HG03565 (cell line): ENCODE data around the gene GUCA2A.
"Not testable (repeated sequence)": the region's sequence is repeated elsewhere in the genome, so short reads cannot be mapped to it uniquely, and the experiment has no call there.

Experiments
- ATAC-seq: cut with Tn5 transposase; IDR thresholded peaks from one replicate; pipeline ENCODE4 v1.9.1; 2021; ENCODE audit warnings: mild to moderate bottlenecking, moderate library complexity; ENCODE audit not compliant: unreplicated experiment

The GUCA2A gene

GRCh38 chr1:42164551-42165420, at the start of gene GUCA2A:
GUCA2A (minus strand) TSS chr1:42164745; CDS start chr1:42164712, 33 bp downstream.
- ATAC-seq, result no peak

GRCh38 chr1:42211224-42211623, 46.7 kb upstream of the GUCA2A start:
- ATAC-seq, result no peak

- ATAC-seq, result no peak
These were observed 46.0 kb upstream of the GUCA2A start for GRCh38 chr1:42210421-42211133.

- no peak for ATAC-seq
These were observed 45.1 kb upstream of the GUCA2A start for GRCh38 chr1:42209526-42210251.

GRCh38 chr1:42206930-42207329, 42.4 kb upstream of the GUCA2A start:
- not testable (repeated sequence) for ATAC-seq

GRCh38 chr1:42206164-42206563, 41.6 kb upstream of the GUCA2A start:
- ATAC-seq, result no peak

- no peak for ATAC-seq
These were observed 37.4 kb upstream of the GUCA2A start for GRCh38 chr1:42201986-42202385.

- ATAC-seq, result no peak
These were observed 33.7 kb upstream of the GUCA2A start for GRCh38 chr1:42198251-42198650.

GRCh38 chr1:42195841-42196240, 31.3 kb upstream of the GUCA2A start:
- no peak for ATAC-seq

- ATAC-seq, result no peak
These were observed 27.6 kb upstream of the GUCA2A start for GRCh38 chr1:42192106-42192505.

GRCh38 chr1:42191319-42191718, 26.8 kb upstream of the GUCA2A start:
- no peak for ATAC-seq

- ATAC-seq, result no peak
These were observed 25.6 kb upstream of the GUCA2A start for GRCh38 chr1:42189931-42190853.

GRCh38 chr1:42186152-42186551, 21.6 kb upstream of the GUCA2A start:
- no peak for ATAC-seq

GRCh38 chr1:42184616-42185015, 20.1 kb upstream of the GUCA2A start:
- no peak for ATAC-seq

GRCh38 chr1:42183957-42184268, 19.4 kb upstream of the GUCA2A start:
- ATAC-seq, result no peak

GRCh38 chr1:42183210-42183956, 18.8 kb upstream of the GUCA2A start:
- ATAC-seq, result no peak

- no peak for ATAC-seq
These were observed 17.1 kb upstream of the GUCA2A start for GRCh38 chr1:42181687-42182086.

- no peak for ATAC-seq
These were observed 15.4 kb upstream of the GUCA2A start for GRCh38 chr1:42179900-42180329.

- ATAC-seq, result no peak
These were observed 14.7 kb upstream of the GUCA2A start for GRCh38 chr1:42179275-42179674.

- no peak for ATAC-seq
These were observed 13.7 kb upstream of the GUCA2A start for GRCh38 chr1:42178249-42178648.
